H9 (cell line): Measurements from ENCODE around the gene UPB1. TPM values are rescaled to one million over a fixed set of nuclear protein-coding genes. Genes with fewer than 3 reads are reported as not detected.

Experiments used
- DNase-seq: peaks from one replicate; pipeline ENCODE4 v3.0.0-alpha.2; 2017
- H2AFZ ChIP-seq: one replicate; pipeline ENCODE4 v1.6.1; 2013; ENCODE audit warnings: mild to moderate bottlenecking, low read length, control low read depth, moderate library complexity
- H2AK5ac ChIP-seq: 2 replicates; pipeline ENCODE4 v1.6.1; 2013; ENCODE audit warnings: low read length, control low read depth, mixed read lengths; ENCODE audit not compliant: insufficient read length
- H2BK120ac ChIP-seq: one replicate; pipeline ENCODE4 v1.6.1; 2013; ENCODE audit warnings: low read depth, mild to moderate bottlenecking, low read length, control low read depth, inconsistent platforms; ENCODE audit not compliant: poor library complexity, severe bottlenecking
- H2BK12ac ChIP-seq: 2 replicates; pipeline ENCODE4 v1.6.1; 2013; ENCODE audit warnings: low read length, control low read depth, mixed read lengths, low read depth; ENCODE audit not compliant: insufficient read length
- H2BK15ac ChIP-seq: 2 replicates; pipeline ENCODE4 v1.6.1; 2013; ENCODE audit warnings: low read depth, low read length, control low read depth
- H2BK20ac ChIP-seq: one replicate; pipeline ENCODE4 v1.6.1; 2013; ENCODE audit warnings: low read depth, mild to moderate bottlenecking, low read length, control low read depth, inconsistent platforms; ENCODE audit not compliant: poor library complexity, severe bottlenecking
- H2BK5ac ChIP-seq: 2 replicates; pipeline ENCODE4 v1.6.1; 2013; ENCODE audit warnings: low read length, control low read depth, mixed read lengths; ENCODE audit not compliant: insufficient read length
- H3K14ac ChIP-seq: 2 replicates; pipeline ENCODE4 v1.6.1; 2013; ENCODE audit warnings: low read length, control low read depth; ENCODE audit not compliant: insufficient read depth
- H3K18ac ChIP-seq: 2 replicates; pipeline ENCODE4 v1.6.1; 2013; ENCODE audit warnings: low read depth, mild to moderate bottlenecking, mixed read lengths, low read length, control low read depth; ENCODE audit not compliant: insufficient read length
- H3K23ac ChIP-seq: 2 replicates; pipeline ENCODE4 v1.6.1; 2013; ENCODE audit warnings: low read length, control low read depth, mixed read lengths, low read depth; ENCODE audit not compliant: insufficient read length
- H3K23me2 ChIP-seq: 2 replicates; pipeline ENCODE4 v1.6.1; 2013; ENCODE audit warnings: low read depth, mild to moderate bottlenecking, mixed read lengths, low read length, control low read depth; ENCODE audit not compliant: insufficient read length, poor library complexity, severe bottlenecking
- H3K27ac ChIP-seq: 2 replicates; pipeline ENCODE4 v1.5.1; 2013; ENCODE audit warnings: low read length, control low read depth, mixed read lengths, low read depth; ENCODE audit not compliant: insufficient read length
- H3K27me3 ChIP-seq: 2 replicates; pipeline ENCODE4 v1.6.1; 2013; ENCODE audit warnings: low read length, control low read depth, inconsistent platforms; ENCODE audit not compliant: insufficient read depth
- H3K4ac ChIP-seq: 2 replicates; pipeline ENCODE4 v1.6.1; 2013; ENCODE audit warnings: low read depth, mild to moderate bottlenecking, control low read depth, inconsistent platforms, low read length, moderate library complexity
- H3K4me1 ChIP-seq: 2 replicates; pipeline ENCODE4 v1.6.1; 2013; ENCODE audit warnings: low read length, control low read depth, inconsistent platforms; ENCODE audit not compliant: insufficient read depth
- H3K4me2 ChIP-seq: 2 replicates; pipeline ENCODE4 v1.6.1; 2013; ENCODE audit warnings: low read length, control low read depth, mixed read lengths; ENCODE audit not compliant: insufficient read length, insufficient read depth
- H3K56ac ChIP-seq: 2 replicates; pipeline ENCODE4 v1.6.1; 2013; ENCODE audit warnings: low read depth, mild to moderate bottlenecking, mixed read lengths, low read length, control low read depth; ENCODE audit not compliant: insufficient read length
- H3K79me1 ChIP-seq: 2 replicates; pipeline ENCODE4 v1.6.1; 2013; ENCODE audit warnings: low read depth, mild to moderate bottlenecking, moderate library complexity, low read length, control low read depth, inconsistent platforms; ENCODE audit not compliant: insufficient read depth, poor library complexity, severe bottlenecking
- H3K79me2 ChIP-seq: 2 replicates; pipeline ENCODE4 v1.6.1; 2013; ENCODE audit warnings: low read length, control low read depth, inconsistent platforms; ENCODE audit not compliant: insufficient read depth
- H3K9ac ChIP-seq: 2 replicates; pipeline ENCODE4 v1.6.1; 2013; ENCODE audit warnings: low read length, control low read depth, mixed read lengths; ENCODE audit not compliant: insufficient read length; ENCODE audit errors: extremely low read depth
- H3K9me3 ChIP-seq: one replicate; pipeline ENCODE4 v1.6.1; 2013; ENCODE audit warnings: low read depth, low read length, inconsistent platforms; ENCODE audit not compliant: control insufficient read depth
- H3T11ph ChIP-seq: one replicate; pipeline ENCODE4 v1.6.1; 2013; ENCODE audit warnings: mild to moderate bottlenecking, low read length, control low read depth, inconsistent platforms
- H4K20me1 ChIP-seq: one replicate; pipeline ENCODE4 v1.6.1; 2013; ENCODE audit not compliant: control insufficient read depth, insufficient read length, insufficient read depth
- H4K5ac ChIP-seq: 2 replicates; pipeline ENCODE4 v1.6.1; 2013; ENCODE audit warnings: low read depth, mild to moderate bottlenecking, mixed read lengths, low read length, control low read depth; ENCODE audit not compliant: insufficient read length
- H4K8ac ChIP-seq: replicated peaks from 2 replicates; pipeline ENCODE4 v1.6.1; 2013; ENCODE audit warnings: low read length, control low read depth, mixed read lengths, low read depth; ENCODE audit not compliant: insufficient read length
- H4K91ac ChIP-seq: 2 replicates; pipeline ENCODE4 v1.6.1; 2013; ENCODE audit warnings: low read depth, mild to moderate bottlenecking, moderate library complexity, mixed read lengths, low read length, control low read depth; ENCODE audit not compliant: insufficient read length
- H3K27ac Mint-ChIP-seq, 3 experiments: 2 replicates in 2 of 3; 3 replicates in 1 of 3; pipeline ENCODE4 v1.8.0; 2020 to 2021; ENCODE audit warnings: mixed read lengths in 3 of 3, mild to moderate bottlenecking in 1 of 3, moderate library complexity in 1 of 3
- H3K27me3 Mint-ChIP-seq: 2 replicates; pipeline ENCODE4 v1.8.0; 2021; ENCODE audit warnings: low read depth, mild to moderate bottlenecking, moderate library complexity, mixed read lengths
- H3K36me3 Mint-ChIP-seq, 3 experiments: 2 replicates in 2 of 3; 3 replicates in 1 of 3; pipeline ENCODE4 v1.8.0; 2020 to 2021; ENCODE audit warnings: low read depth in 3 of 3, mixed read lengths in 3 of 3; ENCODE audit not compliant: insufficient read depth in 1 of 3
- H3K4me1 Mint-ChIP-seq, 2 experiments: 2 replicates each; pipeline ENCODE4 v1.8.0; 2020; ENCODE audit warnings: mixed read lengths in 2 of 2
- H3K4me3 Mint-ChIP-seq, 2 experiments: 2 replicates in 1 of 2; 3 replicates in 1 of 2; pipeline ENCODE4 v1.8.0; 2020 to 2021; ENCODE audit warnings: mild to moderate bottlenecking in 2 of 2, mixed read lengths in 2 of 2, moderate library complexity in 1 of 2
- H3K9me3 Mint-ChIP-seq, 2 experiments: 2 replicates in 1 of 2; 3 replicates in 1 of 2; pipeline ENCODE4 v1.8.0; 2020; ENCODE audit warnings: mild to moderate bottlenecking in 2 of 2, mixed read lengths in 2 of 2, moderate library complexity in 1 of 2
- WGBS: extraction: QIAGEN DNeasy Blood & Tissue Kit; methylation state at CpG from one replicate; pipeline ENCODE4 v1.1.7; 2013; ENCODE audit warnings: missing lambda C conversion rate, low lambda C conversion rate, mixed read lengths; ENCODE audit not compliant: insufficient read length; ENCODE audit errors: extremely low coverage; 5-methylcytosine and 5-hydroxymethylcytosine counted together
- total RNA-seq: library from RNA; stranded (reverse); gene quantifications from 2 replicates; pipeline ENCODE4 v1.2.1, GENCODE V29; 2021
- TF ChIP-seq, protein P1 (sequence below): fragments of 200-600 bp; sonication (generic); conservative IDR thresholded peaks from 3 replicates; pipeline ENCODE4 v1.8.0; 2021; ENCODE audit warnings: antibody characterized with exemption, mild to moderate bottlenecking

Gene UPB1
- total RNA-seq, 1 experiment from 2014 or later, result not detected

- no peak overlapping the region for H2AK5ac ChIP-seq
- H3K18ac ChIP-seq, result no peak overlapping the region
- H3K23me2 ChIP-seq, result no peaks in the 10 kb centered on the region
- TF ChIP-seq, protein P1, sequence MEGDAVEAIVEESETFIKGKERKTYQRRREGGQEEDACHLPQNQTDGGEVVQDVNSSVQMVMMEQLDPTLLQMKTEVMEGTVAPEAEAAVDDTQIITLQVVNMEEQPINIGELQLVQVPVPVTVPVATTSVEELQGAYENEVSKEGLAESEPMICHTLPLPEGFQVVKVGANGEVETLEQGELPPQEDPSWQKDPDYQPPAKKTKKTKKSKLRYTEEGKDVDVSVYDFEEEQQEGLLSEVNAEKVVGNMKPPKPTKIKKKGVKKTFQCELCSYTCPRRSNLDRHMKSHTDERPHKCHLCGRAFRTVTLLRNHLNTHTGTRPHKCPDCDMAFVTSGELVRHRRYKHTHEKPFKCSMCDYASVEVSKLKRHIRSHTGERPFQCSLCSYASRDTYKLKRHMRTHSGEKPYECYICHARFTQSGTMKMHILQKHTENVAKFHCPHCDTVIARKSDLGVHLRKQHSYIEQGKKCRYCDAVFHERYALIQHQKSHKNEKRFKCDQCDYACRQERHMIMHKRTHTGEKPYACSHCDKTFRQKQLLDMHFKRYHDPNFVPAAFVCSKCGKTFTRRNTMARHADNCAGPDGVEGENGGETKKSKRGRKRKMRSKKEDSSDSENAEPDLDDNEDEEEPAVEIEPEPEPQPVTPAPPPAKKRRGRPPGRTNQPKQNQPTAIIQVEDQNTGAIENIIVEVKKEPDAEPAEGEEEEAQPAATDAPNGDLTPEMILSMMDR, result no peak
- no peak overlapping the region for H2BK20ac ChIP-seq
- H3K56ac ChIP-seq, result no peak overlapping the region
- H3K36me3 Mint-ChIP-seq, result peaks cover 34 to 67% (median 52%) of the 10 kb centered on the region in 3 experiments
- H3K9me3 ChIP-seq, result no peaks in the 10 kb centered on the region
- no peak overlapping the region for H2BK15ac ChIP-seq
- H4K5ac ChIP-seq, result no peak overlapping the region
- H3K27me3 Mint-ChIP-seq, result no peaks in the 10 kb centered on the region
- H2BK12ac ChIP-seq, result no peak overlapping the region
- H2AFZ ChIP-seq, result no peak overlapping the region
- no peak overlapping the region for H2BK120ac ChIP-seq
- no peaks in the 10 kb centered on the region for H3K4me1 Mint-ChIP-seq
- no peaks in the 10 kb centered on the region for H3K4me1 ChIP-seq
- H3K14ac ChIP-seq, result no peak overlapping the region
- no peaks in the 10 kb centered on the region for H4K20me1 ChIP-seq
- no peaks in the 10 kb centered on the region for H3K9me3 Mint-ChIP-seq
- H4K91ac ChIP-seq, result no peak overlapping the region
- H3K79me2 ChIP-seq, result peaks cover 43% of the 10 kb centered on the region
- H3K27ac ChIP-seq, result no peak overlapping the region
- H3K27me3 ChIP-seq, result no peaks in the 10 kb centered on the region
- peak overlapping the region in 2 of 3 experiments; percentile 21 to 87; a peak in 1 of 7 replicates for H3K27ac Mint-ChIP-seq
- no peak overlapping the region for H3K4me2 ChIP-seq
- H4K8ac ChIP-seq, result no peak overlapping the region
- peaks cover 5% of the 10 kb centered on the region for H3K79me1 ChIP-seq
- H3K4ac ChIP-seq, result no peak overlapping the region
- no peak overlapping the region for H3K23ac ChIP-seq
- no peak overlapping the region for H3K4me3 Mint-ChIP-seq
- no peak for DNase-seq
- no peak overlapping the region for H3T11ph ChIP-seq
- no CpG with 5 or more reads among the region's 2 CpGs for WGBS
- no peak overlapping the region for H3K9ac ChIP-seq
- no peak overlapping the region for H2BK5ac ChIP-seq
These were observed 69.9 kb downstream of the UPB1 start for GRCh38 chr22:24565077-24565476.
